GM13976 (cell line): ENCODE results near the gene CST5.
"Not testable (repeated sequence)": the region's sequence is repeated elsewhere in the genome, so short reads cannot be mapped to it uniquely, and the experiment has no call there.

ENCODE experiments used
- DNase-seq: peaks from one replicate; pipeline ENCODE4 v3.0.0; 2012; ENCODE audit warnings: low spot score
- in situ Hi-C: fragments of 300-500 bp; cut with MboI; formaldehyde crosslinking; loops from one replicate; pipeline ENCODE4 v1.12.0; 2022; ENCODE audit warnings: low sequenced_read_pairs, mixed read lengths, inconsistent platforms; ENCODE audit not compliant: unreplicated experiment
- TF ChIP-seq, protein P1 (sequence below): IDR thresholded peaks from 2 replicates; pipeline ENCODE4 v1.5.1; 2012; ENCODE audit warnings: borderline replicate concordance, mild to moderate bottlenecking; ENCODE audit not compliant: insufficient read depth; ENCODE audit errors: extremely low read depth, missing control alignments, control extremely low read depth

The CST5 gene

DNA sequence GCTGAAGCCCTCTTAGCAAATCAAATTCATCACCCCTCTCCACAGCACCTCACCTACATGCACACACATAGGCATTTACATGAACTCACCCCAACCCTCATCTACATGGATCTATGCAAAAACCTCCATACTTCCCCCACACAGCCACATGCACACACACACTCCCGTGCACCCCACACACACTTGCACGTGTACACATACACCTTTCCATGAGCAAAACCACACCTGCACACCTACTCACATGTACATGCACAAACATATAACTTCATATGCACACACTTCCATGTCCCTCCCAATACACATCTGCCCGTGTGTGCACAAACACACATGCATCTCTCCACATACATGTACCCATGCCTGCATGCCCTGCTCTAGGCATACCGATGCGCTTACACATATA is 23.3 kb downstream of the CST5 start:
- TF ChIP-seq, protein P1, sequence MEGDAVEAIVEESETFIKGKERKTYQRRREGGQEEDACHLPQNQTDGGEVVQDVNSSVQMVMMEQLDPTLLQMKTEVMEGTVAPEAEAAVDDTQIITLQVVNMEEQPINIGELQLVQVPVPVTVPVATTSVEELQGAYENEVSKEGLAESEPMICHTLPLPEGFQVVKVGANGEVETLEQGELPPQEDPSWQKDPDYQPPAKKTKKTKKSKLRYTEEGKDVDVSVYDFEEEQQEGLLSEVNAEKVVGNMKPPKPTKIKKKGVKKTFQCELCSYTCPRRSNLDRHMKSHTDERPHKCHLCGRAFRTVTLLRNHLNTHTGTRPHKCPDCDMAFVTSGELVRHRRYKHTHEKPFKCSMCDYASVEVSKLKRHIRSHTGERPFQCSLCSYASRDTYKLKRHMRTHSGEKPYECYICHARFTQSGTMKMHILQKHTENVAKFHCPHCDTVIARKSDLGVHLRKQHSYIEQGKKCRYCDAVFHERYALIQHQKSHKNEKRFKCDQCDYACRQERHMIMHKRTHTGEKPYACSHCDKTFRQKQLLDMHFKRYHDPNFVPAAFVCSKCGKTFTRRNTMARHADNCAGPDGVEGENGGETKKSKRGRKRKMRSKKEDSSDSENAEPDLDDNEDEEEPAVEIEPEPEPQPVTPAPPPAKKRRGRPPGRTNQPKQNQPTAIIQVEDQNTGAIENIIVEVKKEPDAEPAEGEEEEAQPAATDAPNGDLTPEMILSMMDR: no peak
- in situ Hi-C loops: no loop called here

DNA sequence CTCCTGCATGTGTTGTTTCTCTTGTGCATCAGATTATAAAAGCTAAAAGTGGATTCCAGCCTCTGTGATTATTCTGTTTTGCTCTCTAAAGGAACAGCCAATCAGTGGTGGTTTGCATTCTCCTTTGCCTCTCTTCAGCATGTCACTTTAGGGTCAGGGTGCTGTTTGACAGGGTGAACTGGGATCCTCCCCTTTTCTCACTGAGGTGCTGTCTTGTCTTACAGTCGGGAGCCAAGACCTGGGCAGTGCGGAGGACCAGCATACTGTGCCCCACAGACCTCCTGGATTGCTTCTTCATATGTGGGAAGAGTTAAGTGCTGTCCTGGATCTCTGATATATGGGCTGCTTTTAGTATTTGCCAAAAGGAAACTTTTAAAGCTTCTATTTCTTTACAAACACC is 37.9 kb downstream of the CST5 start:
- TF ChIP-seq, protein P1: no peak
- DNase-seq: no peak
- in situ Hi-C loops: no loop called here

More for the DNA sequence above, 23.3 kb downstream of the CST5 start:
- no peak for DNase-seq

DNA sequence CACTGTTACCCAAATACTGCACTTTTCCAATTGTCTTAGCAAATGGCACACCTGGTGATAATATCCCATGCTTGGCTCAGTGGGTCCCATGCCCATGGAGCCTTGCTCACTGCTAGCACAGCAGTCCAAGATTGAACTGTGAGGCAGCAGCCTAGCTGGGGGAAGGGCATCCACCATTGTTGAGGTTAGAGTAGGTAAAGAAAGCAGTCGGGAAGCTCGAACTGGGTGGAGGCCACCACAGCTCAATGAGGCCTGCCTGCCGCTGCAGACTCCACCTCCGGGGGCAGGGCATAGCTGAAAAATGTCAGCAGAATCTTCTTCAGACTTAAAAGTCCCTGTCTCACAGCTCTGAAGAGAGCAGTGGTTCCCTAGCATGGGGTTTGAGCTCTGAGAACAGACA is 43.8 kb downstream of the CST5 start:
- no peak for DNase-seq
- in situ Hi-C loops: no loop called here
- TF ChIP-seq, protein P1: no peak

DNA sequence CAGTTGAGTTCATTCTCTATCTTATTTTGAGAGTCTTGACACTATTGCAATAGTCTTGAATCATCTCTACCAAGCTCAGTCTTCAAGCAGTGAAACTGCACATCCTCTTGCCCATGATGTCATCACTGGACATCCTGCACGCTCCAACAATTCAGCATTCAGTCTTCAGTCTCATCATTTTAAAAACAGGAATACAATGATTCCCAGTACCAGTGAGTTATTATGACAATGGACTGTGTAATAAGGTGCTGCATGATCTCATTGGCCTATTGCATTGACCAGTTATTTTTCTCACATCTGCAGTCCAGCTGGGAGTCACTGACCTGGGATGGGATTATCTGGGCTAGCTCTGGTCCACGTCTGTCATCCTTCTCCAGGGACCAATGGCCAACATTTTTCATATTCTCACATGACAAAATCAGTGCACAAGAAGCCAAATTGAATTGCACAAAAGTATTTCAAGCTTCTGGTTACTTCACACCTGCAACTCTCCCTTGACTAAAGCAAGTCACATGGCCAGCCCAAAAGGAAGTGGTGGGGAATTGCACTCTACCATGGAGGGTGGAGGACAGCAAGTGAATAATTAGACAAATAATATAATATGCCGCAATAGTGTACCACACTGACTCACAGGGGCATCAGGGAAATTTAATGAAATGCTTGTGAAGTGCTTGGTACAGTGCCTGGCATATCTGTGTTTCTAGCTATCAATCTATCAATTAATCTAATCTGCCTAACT is 46.6 kb downstream of the CST5 start:
- no peak for DNase-seq
- in situ Hi-C loops: no loop called here
- TF ChIP-seq, protein P1: no peak

DNA sequence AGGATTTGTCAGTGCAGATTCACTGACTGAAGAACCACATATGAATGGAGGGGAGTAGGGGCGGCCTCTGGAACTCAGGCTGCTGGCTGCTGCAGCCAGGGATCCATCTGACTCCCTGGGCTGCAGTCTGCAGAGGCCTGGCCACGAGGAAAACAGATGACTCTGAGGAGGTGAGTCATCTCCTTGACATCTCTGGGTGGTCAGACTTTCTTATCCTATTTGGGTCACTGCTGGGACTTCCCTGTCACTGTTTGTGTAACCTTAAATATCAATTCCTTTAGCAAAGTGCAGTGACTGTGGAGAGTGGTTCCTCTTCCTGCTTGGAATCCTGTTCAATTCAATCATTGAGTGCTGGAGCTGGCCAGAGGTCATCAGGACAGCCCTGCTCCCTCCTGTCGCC is 47.6 kb downstream of the CST5 start:
- in situ Hi-C loops, DNase-seq: not testable (repeated sequence)

DNA sequence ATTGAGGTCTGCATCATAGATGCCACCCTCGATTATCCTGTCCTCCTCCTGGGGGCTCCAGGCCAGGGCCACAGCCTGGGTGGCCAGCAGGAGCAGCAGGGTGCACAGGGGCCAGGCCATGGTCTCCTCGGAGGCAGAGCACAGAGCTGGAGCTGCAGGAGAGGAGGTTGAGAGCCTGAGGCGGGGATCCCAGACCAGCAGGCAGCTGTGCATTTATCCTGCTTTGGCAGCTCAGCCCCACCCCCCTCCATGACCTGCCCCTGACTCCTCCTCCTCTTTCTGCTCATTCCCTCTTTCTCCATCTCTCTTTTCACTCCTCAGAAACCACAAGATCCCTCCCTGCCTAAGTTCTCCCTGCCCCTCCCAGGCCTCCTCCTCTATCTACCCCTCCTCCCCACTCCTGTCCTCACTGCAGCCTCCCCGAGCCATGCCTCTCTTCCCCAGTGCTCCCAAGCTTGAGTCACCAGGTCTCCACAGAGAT is 53.0 kb downstream of the CST5 start, which contains the start of gene CST2:
CST2 (minus strand) TSS at position 189 of the 481 bp plus-strand sequence; CDS start at position 120, 69 bp downstream.
- DNase-seq: no peak
- in situ Hi-C loops: no loop called here
- TF ChIP-seq, protein P1: no peak
